Nephron (organoid): ENCODE measurements around the gene ZFYVE21.

Experiments
- H3K27ac Mint-ChIP-seq, 3 experiments: 2 replicates each; pipeline ENCODE4 v1.8.0; 2020; ENCODE audit warnings: mixed read lengths in 3 of 3, mild to moderate bottlenecking in 2 of 3, moderate library complexity in 1 of 3
- H3K27me3 Mint-ChIP-seq: 2 replicates; pipeline ENCODE4 v1.8.0; 2021; ENCODE audit warnings: low read depth, mild to moderate bottlenecking, moderate library complexity, mixed read lengths
- H3K36me3 Mint-ChIP-seq: 2 replicates; pipeline ENCODE4 v1.8.0; 2020; ENCODE audit warnings: low read depth, mixed read lengths
- H3K4me1 Mint-ChIP-seq: 2 replicates; pipeline ENCODE4 v1.8.0; 2020; ENCODE audit warnings: mixed read lengths
- H3K4me3 Mint-ChIP-seq, 3 experiments: 2 replicates each; pipeline ENCODE4 v1.8.0; 2020; ENCODE audit warnings: mild to moderate bottlenecking in 3 of 3, mixed read lengths in 3 of 3, moderate library complexity in 2 of 3
- H3K9me3 Mint-ChIP-seq: 2 replicates; pipeline ENCODE4 v1.8.0; 2020; ENCODE audit warnings: mixed read lengths
- TF ChIP-seq, protein P1 (sequence below), 3 experiments: fragments of 200-600 bp; sonication (generic); IDR thresholded peaks; one replicate each; pipeline ENCODE4 v1.5.0; 2021; ENCODE audit warnings: antibody characterized with exemption in 3 of 3; ENCODE audit not compliant: unreplicated experiment in 3 of 3

The ZFYVE21 gene

DNA sequence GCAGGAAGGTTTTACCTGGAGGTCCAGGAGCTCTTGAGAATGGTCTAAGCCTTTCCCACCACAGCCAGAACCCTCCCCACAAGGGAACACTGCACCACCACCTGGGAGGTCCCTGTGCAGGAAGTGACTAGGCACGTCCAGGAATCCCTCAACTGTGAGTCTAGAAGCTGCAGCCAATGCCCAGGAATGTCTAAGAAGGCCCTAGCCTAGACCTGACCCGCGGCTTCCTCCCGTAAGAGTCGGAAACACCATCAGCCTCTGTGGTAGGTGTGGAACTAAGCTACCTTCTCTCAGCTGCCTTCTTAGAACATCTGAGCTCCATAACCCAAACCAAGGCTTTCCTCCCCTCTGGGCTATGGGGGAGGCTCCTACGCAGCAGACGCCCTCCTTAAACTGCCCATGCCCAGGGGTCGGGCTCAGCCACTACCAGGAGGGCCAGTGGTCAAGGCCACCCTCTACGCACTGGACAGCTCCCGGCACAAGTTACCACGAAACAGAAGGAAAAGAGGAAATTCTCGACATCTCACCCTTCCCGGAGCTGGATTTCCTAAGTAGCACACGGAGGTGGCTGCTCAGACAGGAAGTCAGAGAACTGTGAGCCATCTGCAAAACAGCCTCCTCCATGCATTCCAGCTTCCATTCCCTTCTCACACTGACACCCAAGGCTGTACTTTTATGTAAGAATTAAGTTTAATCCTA is 25.5 kb downstream of the ZFYVE21 start:
- H3K9me3 Mint-ChIP-seq: no peaks in the 10 kb centered on the region
- H3K27me3 Mint-ChIP-seq: no peaks in the 10 kb centered on the region
- H3K4me3 Mint-ChIP-seq: no peak overlapping the region
- peak overlapping the region in 1 of 3 experiments; percentile 49 for H3K27ac Mint-ChIP-seq
- H3K4me1 Mint-ChIP-seq: no peaks in the 10 kb centered on the region
- TF ChIP-seq, protein P1, sequence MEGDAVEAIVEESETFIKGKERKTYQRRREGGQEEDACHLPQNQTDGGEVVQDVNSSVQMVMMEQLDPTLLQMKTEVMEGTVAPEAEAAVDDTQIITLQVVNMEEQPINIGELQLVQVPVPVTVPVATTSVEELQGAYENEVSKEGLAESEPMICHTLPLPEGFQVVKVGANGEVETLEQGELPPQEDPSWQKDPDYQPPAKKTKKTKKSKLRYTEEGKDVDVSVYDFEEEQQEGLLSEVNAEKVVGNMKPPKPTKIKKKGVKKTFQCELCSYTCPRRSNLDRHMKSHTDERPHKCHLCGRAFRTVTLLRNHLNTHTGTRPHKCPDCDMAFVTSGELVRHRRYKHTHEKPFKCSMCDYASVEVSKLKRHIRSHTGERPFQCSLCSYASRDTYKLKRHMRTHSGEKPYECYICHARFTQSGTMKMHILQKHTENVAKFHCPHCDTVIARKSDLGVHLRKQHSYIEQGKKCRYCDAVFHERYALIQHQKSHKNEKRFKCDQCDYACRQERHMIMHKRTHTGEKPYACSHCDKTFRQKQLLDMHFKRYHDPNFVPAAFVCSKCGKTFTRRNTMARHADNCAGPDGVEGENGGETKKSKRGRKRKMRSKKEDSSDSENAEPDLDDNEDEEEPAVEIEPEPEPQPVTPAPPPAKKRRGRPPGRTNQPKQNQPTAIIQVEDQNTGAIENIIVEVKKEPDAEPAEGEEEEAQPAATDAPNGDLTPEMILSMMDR (IDR thresholded peaks at IDR 0.05; ENCODE audit: unreplicated experiment in 3 of 3): no peak
- peaks cover 37% of the 10 kb centered on the region for H3K36me3 Mint-ChIP-seq

DNA sequence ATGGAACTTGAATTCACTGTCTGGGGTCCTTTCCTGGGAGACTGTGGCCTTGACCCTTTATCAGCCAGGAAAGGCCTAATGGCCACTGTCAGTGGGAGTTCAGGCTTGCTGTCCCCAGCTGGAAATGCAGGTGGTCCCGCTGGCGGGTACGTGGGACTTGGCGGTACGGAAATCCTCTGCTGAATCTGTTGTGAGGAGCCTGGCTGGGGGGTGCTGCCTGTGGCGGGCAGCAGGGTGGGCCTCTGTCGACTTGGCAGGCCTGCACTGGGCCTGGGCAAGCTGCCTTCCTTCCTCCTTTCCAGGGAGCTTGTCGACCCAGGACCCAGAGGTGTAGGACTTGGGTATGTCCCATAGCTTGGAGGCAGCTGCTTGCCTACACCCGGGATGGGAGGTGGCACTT is 26.3 kb downstream of the ZFYVE21 start:
- TF ChIP-seq, protein P1 (IDR thresholded peaks at IDR 0.05; ENCODE audit: unreplicated experiment in 3 of 3): no peak
- Mint-ChIP-seq H3K36me3 (peaks cover 37% of the 10 kb centered on the region), H3K27ac (peak overlapping the region in 1 of 3 experiments; percentile 49), H3K9me3 (no peaks in the 10 kb centered on the region), H3K4me3 (no peak overlapping the region), H3K4me1 (no peaks in the 10 kb centered on the region), H3K27me3 (no peaks in the 10 kb centered on the region)

DNA sequence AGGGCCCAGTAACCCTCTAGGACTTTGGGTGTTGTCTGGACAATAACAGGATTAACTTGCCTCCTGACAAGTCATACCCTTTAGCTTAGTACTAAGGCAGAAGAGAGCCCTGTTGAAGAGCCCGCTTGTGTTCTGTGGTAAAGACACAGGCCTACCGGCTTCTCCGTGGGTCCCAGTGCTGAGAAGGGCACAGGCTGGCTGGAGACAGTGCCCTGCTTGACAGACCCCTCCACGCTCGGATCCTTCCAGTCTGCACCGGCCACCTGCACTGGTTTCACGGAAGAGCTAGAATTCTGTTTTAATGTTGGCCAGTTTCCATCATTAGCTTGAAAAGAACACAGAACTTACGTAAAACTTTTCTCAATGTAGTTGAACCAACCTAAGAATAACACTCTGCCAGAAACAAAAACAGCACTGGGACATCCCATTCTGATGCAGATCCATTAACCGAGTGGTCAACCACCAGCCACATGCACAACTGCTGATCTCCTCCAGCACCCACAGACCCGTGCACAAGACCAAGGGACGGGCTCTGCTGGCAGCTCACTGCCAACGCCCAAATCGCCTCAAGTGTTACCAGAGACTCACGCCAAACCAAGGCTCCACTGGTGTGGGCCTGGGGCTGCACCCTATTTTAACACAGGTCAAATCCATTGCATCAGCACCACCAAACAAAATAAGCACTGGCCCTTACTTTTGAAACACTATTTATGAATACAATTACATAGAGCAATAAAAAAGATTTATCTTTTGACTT is 27.1 kb downstream of the ZFYVE21 start:
- Mint-ChIP-seq H3K4me3 (no peak overlapping the region), H3K27ac (no peak overlapping the region), H3K36me3 (peaks cover 34% of the 10 kb centered on the region), H3K4me1 (no peaks in the 10 kb centered on the region), H3K27me3 (no peaks in the 10 kb centered on the region), H3K9me3 (no peaks in the 10 kb centered on the region)
- TF ChIP-seq, protein P1 (IDR thresholded peaks at IDR 0.05; ENCODE audit: unreplicated experiment in 3 of 3): no peak

DNA sequence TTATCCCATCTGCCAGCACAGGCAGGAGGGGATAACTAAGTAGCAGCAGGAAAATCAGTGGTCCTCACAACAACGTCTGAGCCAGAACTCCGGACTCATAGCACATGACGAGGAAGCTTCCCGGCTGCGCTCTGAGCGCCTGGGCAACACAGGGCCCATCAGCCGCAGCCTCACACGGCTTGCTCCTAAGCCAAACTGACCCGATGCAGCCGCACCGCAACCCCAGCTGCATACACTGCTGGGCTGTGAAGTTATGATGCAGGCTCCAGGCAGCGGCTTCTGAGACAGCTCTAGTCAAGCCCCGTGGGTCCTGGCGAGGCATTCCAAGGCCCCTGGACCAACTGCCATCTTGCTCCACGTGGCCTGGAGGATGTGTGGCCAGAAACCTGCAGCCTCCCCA is 28.1 kb downstream of the ZFYVE21 start:
- peaks cover 27% of the 10 kb centered on the region for H3K36me3 Mint-ChIP-seq
- no peaks in the 10 kb centered on the region for H3K9me3 Mint-ChIP-seq
- TF ChIP-seq, protein P1 (IDR thresholded peaks at IDR 0.05; ENCODE audit: unreplicated experiment in 3 of 3): no peak
- H3K27me3 Mint-ChIP-seq: no peaks in the 10 kb centered on the region
- no peak overlapping the region for H3K4me3 Mint-ChIP-seq
- H3K27ac Mint-ChIP-seq: no peak overlapping the region
- no peaks in the 10 kb centered on the region for H3K4me1 Mint-ChIP-seq

DNA sequence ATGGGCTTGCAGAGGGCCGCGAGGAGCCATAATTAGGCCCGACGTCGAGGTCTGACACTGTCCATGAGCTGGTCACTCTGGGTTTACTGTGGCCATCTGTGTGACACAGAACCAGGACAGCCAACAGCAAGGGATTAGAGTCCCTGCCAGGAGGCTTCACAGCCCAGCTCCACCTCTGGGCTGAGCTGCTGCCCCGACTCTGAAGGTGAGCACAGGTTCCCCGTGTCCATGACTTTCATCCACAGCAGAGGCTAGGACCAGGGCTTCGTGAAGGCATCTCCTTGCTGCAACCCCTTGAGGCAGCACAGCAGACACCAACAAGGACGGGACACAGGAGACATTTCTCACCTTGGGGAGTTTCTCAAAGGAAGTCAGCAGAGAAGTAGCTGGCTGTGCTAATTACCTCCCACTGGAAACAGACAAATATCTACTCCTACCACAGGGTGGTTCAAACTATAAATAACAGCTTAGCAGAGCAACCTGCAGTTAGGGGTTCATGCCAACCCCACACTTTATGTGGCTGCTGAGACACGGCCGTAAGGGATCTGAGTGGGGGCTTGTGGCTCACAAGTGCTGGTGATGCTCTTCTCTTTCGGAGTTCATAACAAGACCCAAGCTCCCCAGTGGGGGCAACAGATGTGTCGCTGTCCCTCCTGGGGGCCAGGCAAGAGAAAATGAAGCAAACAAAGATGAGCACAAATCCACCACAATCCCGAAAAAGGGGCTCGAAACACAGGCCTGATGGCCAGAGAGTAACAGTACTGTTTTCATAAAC is 29.2 kb downstream of the ZFYVE21 start:
- no peak overlapping the region for H3K4me3 Mint-ChIP-seq
- no peaks in the 10 kb centered on the region for H3K4me1 Mint-ChIP-seq
- TF ChIP-seq, protein P1 (IDR thresholded peaks at IDR 0.05; ENCODE audit: unreplicated experiment in 3 of 3): no peak
- H3K36me3 Mint-ChIP-seq: peaks cover 27% of the 10 kb centered on the region
- H3K9me3 Mint-ChIP-seq: no peaks in the 10 kb centered on the region
- no peak overlapping the region for H3K27ac Mint-ChIP-seq
- H3K27me3 Mint-ChIP-seq: no peaks in the 10 kb centered on the region
